HCT116 (cell line): ENCODE data around the gene CD40LG. TPM values are rescaled to one million over a fixed set of nuclear protein-coding genes. Genes with fewer than 3 reads are reported as not detected.

Source experiments
- ATAC-seq: fragments of 200-7000 bp; cut with Tn5 transposase; 2 replicates; pipeline ENCODE4 v1.9.1; 2020; ENCODE audit warnings: mild to moderate bottlenecking, moderate library complexity
- BruUV-seq: library from RNA; stranded (reverse); fragments of 400-500 nt; replicated peaks from 2 replicates; lab custom pipeline; 2021; lab: Mats Ljungman, UMichigan
- CTCF ChIA-PET: fragments of 300-600 bp; sonication (Branson Sonifier 250); formaldehyde crosslinking; loops from one replicate; lab custom pipeline; 2021; ENCODE audit warnings: antibody characterized with exemption; lab: Charles Lee
- POLR2A ChIA-PET: fragments of 300-600, 350-600 bp; sonication (Branson Sonifier 250); formaldehyde crosslinking; loops from one replicate; lab custom pipeline; 2021; ENCODE audit warnings: antibody characterized with exemption; lab: Charles Lee
- RAD21 ChIA-PET, 2 experiments: fragments of 300-600 bp; sonication (Branson Sonifier 250); formaldehyde crosslinking; loops; one replicate each; lab custom pipeline; 2023; ENCODE audit warnings: low total read pairs in 2 of 2; ENCODE audit not compliant: uncharacterized antibody in 2 of 2, unreplicated experiment in 2 of 2, low non-redundant PET in 1 of 2; lab: Charles Lee
- DNase-seq: peaks from one replicate; pipeline ENCODE4 v3.0.0-alpha.2; 2010; ENCODE audit warnings: low read depth, low spot score
- H2AFZ ChIP-seq: fragments of 200-600 bp; shearing (Covaris generic), sonication (generic); 2 replicates; pipeline ENCODE4 v1.6.1; 2017; ENCODE audit warnings: low read depth, mixed run types, mixed read lengths, antibody characterized with exemption, low read length; ENCODE audit not compliant: poor library complexity, severe bottlenecking
- H3K27ac ChIP-seq: 2 replicates; pipeline ENCODE4 v1.5.1; 2012; ENCODE audit warnings: low read depth, low read length
- H3K27me3 ChIP-seq: fragments of 200-600 bp; sonication (generic); 2 replicates; pipeline ENCODE4 v1.6.1; 2016; ENCODE audit warnings: mixed run types, low read length, mixed read lengths; ENCODE audit not compliant: insufficient read depth
- H3K36me3 ChIP-seq, 2 experiments: fragments of 200-500 bp in 1 of 2; fragments of 200-600 bp in 1 of 2; sonication (Bioruptor generic) in 1 of 2; sonication (generic) in 1 of 2; 2 replicates each; pipeline versions ENCODE4 v1.5.1 to v1.6.1; 2014 to 2016; ENCODE audit warnings: low read length in 2 of 2, inconsistent platforms in 1 of 2, mixed read lengths in 1 of 2, mixed run types in 1 of 2; ENCODE audit not compliant: insufficient read depth in 2 of 2, control insufficient read depth in 1 of 2
- H3K4me1 ChIP-seq, 2 experiments: fragments of 200-600 bp in 1 of 2; sonication (generic) in 1 of 2; 2 replicates each; pipeline versions ENCODE4 v1.5.1 to v1.6.1; 2012 to 2017; ENCODE audit warnings: low read length in 2 of 2, inconsistent platforms in 1 of 2, mild to moderate bottlenecking in 1 of 2, mixed read lengths in 1 of 2, mixed run types in 1 of 2, moderate library complexity in 1 of 2; ENCODE audit not compliant: insufficient read depth in 2 of 2, control insufficient read depth in 1 of 2
- H3K4me2 ChIP-seq: fragments of 200-600 bp; sonication (generic); 2 replicates; pipeline ENCODE4 v1.6.1; 2017; ENCODE audit warnings: mixed run types, low read length, mixed read lengths
- H3K4me3 ChIP-seq, 2 experiments: fragments of 200-600 bp in 1 of 2; sonication (generic) in 1 of 2; replicated peaks in 1 of 2; 2 replicates each; pipeline ENCODE4 v1.5.1; 2011 to 2016; ENCODE audit warnings: low read length in 2 of 2, control low read depth in 1 of 2, low read depth in 1 of 2, mild to moderate bottlenecking in 1 of 2, mixed read lengths in 1 of 2, mixed run types in 1 of 2
- H3K79me2 ChIP-seq: fragments of 200-600 bp; sonication (generic); 2 replicates; pipeline ENCODE4 v1.6.1; 2017; ENCODE audit warnings: mild to moderate bottlenecking, mixed run types, low read length, moderate library complexity, mixed read lengths; ENCODE audit not compliant: insufficient read depth
- H3K9ac ChIP-seq: fragments of 200-600 bp; sonication (generic); 2 replicates; pipeline ENCODE4 v1.6.1; 2016; ENCODE audit warnings: low read length, mixed read lengths
- H3K9me2 ChIP-seq: fragments of 200-600 bp; sonication (generic), shearing (Covaris generic); 2 replicates; pipeline ENCODE4 v1.6.1; 2017; ENCODE audit warnings: mixed run types, mild to moderate bottlenecking, moderate library complexity; ENCODE audit not compliant: insufficient read depth
- H3K9me3 ChIP-seq, 2 experiments: fragments of 200-500 bp in 1 of 2; fragments of 200-600 bp in 1 of 2; sonication (Bioruptor generic) in 1 of 2; sonication (generic) in 1 of 2; 2 replicates each; pipeline ENCODE4 v1.6.1; 2014 to 2017; ENCODE audit warnings: low read length in 2 of 2, mixed read lengths in 2 of 2, inconsistent platforms in 1 of 2, low read depth in 1 of 2, mild to moderate bottlenecking in 1 of 2, mixed run types in 1 of 2, moderate library complexity in 1 of 2; ENCODE audit not compliant: control insufficient read depth in 1 of 2, insufficient read depth in 1 of 2
- H4K20me1 ChIP-seq: fragments of 200-600 bp; sonication (generic), shearing (Covaris generic); 2 replicates; pipeline ENCODE4 v1.6.1; 2017; ENCODE audit warnings: mixed run types, mild to moderate bottlenecking, moderate library complexity; ENCODE audit not compliant: insufficient read depth
- ATF3 ChIP-seq: IDR thresholded peaks from 2 replicates; pipeline ENCODE4 v1.6.1; 2012
- CBX3 ChIP-seq: IDR thresholded peaks from 2 replicates; pipeline ENCODE4 v1.6.1; 2012; ENCODE audit warnings: low read depth
- CTCF ChIP-seq, 3 experiments: fragments of 200-600 bp in 1 of 3; sonication (generic) in 1 of 3; IDR thresholded peaks in 2 of 3; conservative IDR thresholded peaks in 1 of 3; 2 replicates each; pipeline ENCODE4 v1.5.1; 2012 to 2017; ENCODE audit warnings: low read depth in 2 of 3, low read length in 2 of 3, antibody characterized with exemption in 1 of 3, borderline replicate concordance in 1 of 3, control low read depth in 1 of 3, mild to moderate bottlenecking in 1 of 3, mixed read lengths in 1 of 3, mixed run types in 1 of 3, moderate library complexity in 1 of 3; ENCODE audit not compliant: insufficient read depth in 1 of 3
- EZH2 ChIP-seq: fragments of 200-600 bp; sonication (generic); IDR thresholded peaks from 2 replicates; pipeline ENCODE4 v1.6.1; 2017; ENCODE audit warnings: antibody characterized with exemption, mixed run types
- EZH2phosphoT487 ChIP-seq: fragments of 200-600 bp; IDR thresholded peaks from 2 replicates; pipeline ENCODE4 v1.6.1; 2018; ENCODE audit warnings: antibody characterized with exemption, borderline replicate concordance
- FOSL1 ChIP-seq: IDR thresholded peaks from 2 replicates; pipeline ENCODE4 v1.6.1; 2012; ENCODE audit warnings: low read depth
- JUND ChIP-seq: IDR thresholded peaks from 2 replicates; pipeline ENCODE4 v1.6.1; 2012
- MAX ChIP-seq: IDR thresholded peaks from 2 replicates; pipeline ENCODE4 v1.6.1; 2012
- POLR2AphosphoS5 ChIP-seq: IDR thresholded peaks from 2 replicates; pipeline ENCODE4 v1.6.1; 2011; ENCODE audit warnings: mild to moderate bottlenecking, low read depth, low read length, moderate library complexity
- RAD21 ChIP-seq: IDR thresholded peaks from 2 replicates; pipeline ENCODE4 v1.6.1; 2012; ENCODE audit warnings: low read depth, mild to moderate bottlenecking
- REST ChIP-seq: IDR thresholded peaks from 2 replicates; pipeline ENCODE4 v1.6.1; 2012; ENCODE audit warnings: low read depth
- SIN3A ChIP-seq: IDR thresholded peaks from 2 replicates; pipeline ENCODE4 v1.6.1; 2012; ENCODE audit warnings: low read depth
- SRF ChIP-seq: IDR thresholded peaks from 2 replicates; pipeline ENCODE4 v1.6.1; 2012; ENCODE audit warnings: low read depth
- YY1 ChIP-seq: IDR thresholded peaks from 2 replicates; pipeline ENCODE4 v1.6.1; 2011; ENCODE audit warnings: low read length, low read depth, moderate library complexity, mild to moderate bottlenecking; ENCODE audit not compliant: insufficient replicate concordance; ENCODE audit errors: extremely low read depth
- ZFX ChIP-seq: fragments of 450-650 bp; IDR thresholded peaks from 2 replicates; pipeline ENCODE4 v1.6.1; 2017
- ZNF274 ChIP-seq: fragments of 200-500 bp; sonication (Bioruptor generic); IDR thresholded peaks from 2 replicates; pipeline ENCODE4 v1.6.1; 2014; ENCODE audit warnings: mild to moderate bottlenecking, low read depth, low read length, inconsistent platforms
- intact Hi-C: fragments of 100-400 bp; cut with micrococcal nuclease; formaldehyde crosslinking; loops from 2 replicates; pipeline ENCODE4 v1.10.0; 2022
- total RNA-seq: library from RNA; stranded (reverse); gene quantifications from one replicate; pipeline ENCODE4 v1.2.1, GENCODE V29; 2021; ENCODE audit not compliant: unreplicated experiment

CD40LG gene
- total RNA-seq, 1 experiment from 2014 or later, result not detected

GRCh38 chrX:136692271-136692670 lies 44.3 kb downstream of the CD40LG start:
- no peak overlapping the region for H3K27ac ChIP-seq
- ATAC-seq, result no peak
- no peak overlapping the region for H3K4me2 ChIP-seq
- ChIA-PET CTCF (no interaction called here), RAD21 (no interaction called here), POLR2A (no interaction called here)
- no peaks in the 10 kb centered on the region for H3K79me2 ChIP-seq
- no peak overlapping the region for H2AFZ ChIP-seq
- no peak for DNase-seq
- no peaks in the 10 kb centered on the region for H3K27me3 ChIP-seq
- no peaks in the 10 kb centered on the region for H3K9me3 ChIP-seq
- H3K4me1 ChIP-seq, result no peaks in the 10 kb centered on the region
- no TSS peak for BruUV-seq
- intact Hi-C loops, result loop anchor here (10.0 kb wide), 3 partner anchors 197 to 527 kb away; partner anchors contain the start of gene HTATSF1
- no peaks in the 10 kb centered on the region for H4K20me1 ChIP-seq
- no peak overlapping the region for H3K4me3 ChIP-seq
- H3K36me3 ChIP-seq, result no peaks in the 10 kb centered on the region
- H3K9ac ChIP-seq, result no peak overlapping the region
- TF ChIP-seq CBX3 (no peak), MAX (no peak), CTCF (IDR thresholded peaks at IDR 0.05 in 2 of 3, conservative IDR thresholded peaks at IDR 0.05 in 1 of 3; ENCODE audit: borderline replicate concordance in 1 of 3, insufficient read depth in 1 of 3, low read depth in 2 of 3, low read length in 2 of 3) (no peak), EZH2phosphoT487 (no peak), ATF3 (no peak), SIN3A (no peak), REST (no peak), SRF (no peak), JUND (no peak), EZH2 (no peak), ZFX (no peak), FOSL1 (no peak), POLR2AphosphoS5 (no peak), ZNF274 (no peak), YY1 (no peak), RAD21 (no peak)
- no peaks in the 10 kb centered on the region for H3K9me2 ChIP-seq
